ENCODE results near the gene CACNA1G. TPM values are rescaled to one million over a fixed set of nuclear protein-coding genes. Genes with fewer than 3 reads are reported as not detected.
A peak's percentile ranks its signal among the peaks of the same experiment; 100 is the strongest.

CACNA1G gene
- total RNA-seq, 1 experiment from 2014 or later, result 0.04 TPM

DNA sequence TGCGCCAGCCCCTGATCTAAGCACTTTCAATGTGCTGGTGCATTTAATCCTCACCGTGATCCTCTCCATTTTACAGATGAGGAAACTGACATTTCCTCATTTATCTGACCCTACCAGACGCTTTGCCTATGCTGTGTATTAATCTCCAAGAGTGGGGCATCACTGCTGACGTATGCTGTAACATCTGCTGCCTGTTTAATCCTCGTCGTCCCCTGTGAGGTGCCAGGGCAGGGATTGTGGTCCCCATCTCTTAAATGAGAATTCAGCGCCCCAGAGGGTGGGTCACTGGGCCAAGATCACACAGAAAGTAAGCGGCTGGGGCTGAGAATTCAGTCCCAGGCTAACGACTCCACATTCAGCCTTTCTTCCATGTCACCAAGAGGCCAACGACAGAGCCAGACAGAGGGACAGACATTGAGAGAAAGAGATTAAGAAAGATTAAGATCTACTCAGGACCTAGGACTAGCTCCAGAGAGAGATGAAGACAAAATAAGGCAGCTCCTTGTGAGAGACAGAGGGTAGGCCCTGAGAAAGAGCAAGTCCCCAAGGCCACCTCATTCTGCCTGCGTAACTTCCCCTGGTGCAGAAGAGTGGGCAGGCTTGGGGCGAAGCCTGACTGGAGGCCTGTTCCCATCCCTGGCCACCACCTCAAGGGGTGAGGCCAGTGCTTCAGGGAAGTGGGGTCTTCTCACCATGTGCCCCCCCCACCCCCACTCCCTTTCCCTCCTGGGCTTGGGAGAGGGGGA lies 13.5 kb downstream of the CACNA1G start:
- H2AFZ ChIP-seq (ENCODE audit: low read length), result no peak overlapping the region
- DNase-seq (no peak), ATAC-seq (no peak)
- H3K4me2 ChIP-seq (ENCODE audit: low read length), result no peak overlapping the region
- H3K36me3 ChIP-seq (ENCODE audit: low read depth, low read length), result no peaks in the 10 kb centered on the region
- ChIA-PET POLR2A (ENCODE audit: unreplicated experiment) (interaction anchor here (0.6 kb wide), 2 partner anchors 271 to 919 kb away, joined by 3 to 7 read pairs; no protein-coding TSS in a partner anchor), CTCF (interaction anchor here (0.6 kb wide), 1 partner anchor 13 kb away, joined by 3 read pairs; the partner anchor contains the start of gene CACNA1G)
- no peaks in the 10 kb centered on the region for H3K27me3 ChIP-seq (ENCODE audit: low read length)
- H3K9me2 ChIP-seq (replicated peaks; ENCODE audit: low read length), result no peaks in the 10 kb centered on the region
- no peaks in the 10 kb centered on the region for H3F3A ChIP-seq (ENCODE audit: low read length, unreplicated experiment)
- no peaks in the 10 kb centered on the region for H4K20me1 ChIP-seq (ENCODE audit: low read length)
- H3K4me1 ChIP-seq (ENCODE audit: insufficient read depth, low read length), result no peaks in the 10 kb centered on the region
- intact Hi-C loops (cut with micrococcal nuclease), result no loop called here
- no peaks in the 10 kb centered on the region for H3K79me2 ChIP-seq (ENCODE audit: low read length)
- H3K4me3 ChIP-seq (ENCODE audit: low read length), result no peak overlapping the region
- no TSS peak for BruUV-seq (replicated peaks)
- H3K9me3 ChIP-seq (ENCODE audit: low read length), result no peaks in the 10 kb centered on the region
- no peak overlapping the region for H3K27ac ChIP-seq (ENCODE audit: low read length)
- no peak overlapping the region for H3K9ac ChIP-seq (ENCODE audit: low read length)
- no peak for TF ChIP-seq EZH2phosphoT487 (IDR thresholded peaks at IDR 0.05; ENCODE audit: borderline replicate concordance, low read length)
- TF ChIP-seq CTCF (conservative IDR thresholded peaks at IDR 0.05; ENCODE audit: low read depth, low read length), result no peak
- no peak for TF ChIP-seq EZH2 (IDR thresholded peaks at IDR 0.05; ENCODE audit: low read length, unreplicated experiment)

GRCh38 chr17:50575581-50576210 lies 15.2 kb downstream of the CACNA1G start:
- ChIA-PET CTCF (no interaction called here), POLR2A (ENCODE audit: unreplicated experiment) (no interaction called here)
- intact Hi-C loops (cut with micrococcal nuclease), result no loop called here
- Histone ChIP-seq H3F3A (ENCODE audit: low read length, unreplicated experiment) (no peaks in the 10 kb centered on the region), H2AFZ (ENCODE audit: low read length) (no peak overlapping the region), H3K4me1 (ENCODE audit: insufficient read depth, low read length) (no peaks in the 10 kb centered on the region), H3K9ac (ENCODE audit: low read length) (no peak overlapping the region), H3K79me2 (ENCODE audit: low read length) (no peaks in the 10 kb centered on the region), H4K20me1 (ENCODE audit: low read length) (no peaks in the 10 kb centered on the region), H3K4me3 (ENCODE audit: low read length) (no peak overlapping the region), H3K36me3 (ENCODE audit: low read depth, low read length) (no peaks in the 10 kb centered on the region), H3K4me2 (ENCODE audit: low read length) (no peak overlapping the region), H3K27me3 (ENCODE audit: low read length) (no peaks in the 10 kb centered on the region), H3K9me2 (replicated peaks; ENCODE audit: low read length) (no peaks in the 10 kb centered on the region), H3K27ac (ENCODE audit: low read length) (no peak overlapping the region), H3K9me3 (ENCODE audit: low read length) (no peaks in the 10 kb centered on the region)
- TF ChIP-seq EZH2 (IDR thresholded peaks at IDR 0.05; ENCODE audit: low read length, unreplicated experiment) (no peak), CTCF (conservative IDR thresholded peaks at IDR 0.05; ENCODE audit: low read depth, low read length) (peak; percentile 37; the same call in 1 of the 2 replicates), EZH2phosphoT487 (IDR thresholded peaks at IDR 0.05; ENCODE audit: borderline replicate concordance, low read length) (no peak)
- no peak for ATAC-seq
- DNase-seq, result no peak
- BruUV-seq (replicated peaks), result no TSS peak

DNA sequence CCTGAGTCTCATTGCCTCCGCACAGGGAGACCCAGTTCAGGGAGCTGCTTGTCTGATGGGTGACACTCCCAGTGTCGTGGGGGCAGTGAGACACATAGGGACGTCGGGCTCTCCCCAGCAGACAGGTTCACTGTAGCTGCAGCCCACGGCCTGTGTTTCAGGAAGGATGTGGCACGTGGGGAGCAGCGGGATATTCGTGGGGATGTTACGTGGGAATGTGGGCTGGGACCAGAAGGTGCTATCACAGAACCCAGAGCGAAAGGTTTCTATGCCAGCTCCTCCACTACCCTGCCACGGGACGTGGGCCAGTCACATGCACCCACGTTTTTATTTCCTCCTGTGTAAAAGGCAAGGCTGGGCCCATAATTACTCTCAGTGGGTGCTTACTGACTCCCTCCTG lies 16.3 kb downstream of the CACNA1G start:
- no peak for TF ChIP-seq EZH2phosphoT487 (IDR thresholded peaks at IDR 0.05; ENCODE audit: borderline replicate concordance, low read length)
- no peak for TF ChIP-seq CTCF (conservative IDR thresholded peaks at IDR 0.05; ENCODE audit: low read depth, low read length)
- TF ChIP-seq EZH2 (IDR thresholded peaks at IDR 0.05; ENCODE audit: low read length, unreplicated experiment), result no peak
- Histone ChIP-seq H3K4me3 (ENCODE audit: low read length) (no peak overlapping the region), H2AFZ (ENCODE audit: low read length) (no peak overlapping the region), H3K9me2 (replicated peaks; ENCODE audit: low read length) (no peaks in the 10 kb centered on the region), H3K4me2 (ENCODE audit: low read length) (no peak overlapping the region), H3K27me3 (ENCODE audit: low read length) (no peaks in the 10 kb centered on the region), H3K36me3 (ENCODE audit: low read depth, low read length) (no peaks in the 10 kb centered on the region), H3K9me3 (ENCODE audit: low read length) (no peaks in the 10 kb centered on the region), H3K4me1 (ENCODE audit: insufficient read depth, low read length) (no peaks in the 10 kb centered on the region), H3F3A (ENCODE audit: low read length, unreplicated experiment) (no peaks in the 10 kb centered on the region), H3K27ac (ENCODE audit: low read length) (no peak overlapping the region), H4K20me1 (ENCODE audit: low read length) (no peaks in the 10 kb centered on the region), H3K9ac (ENCODE audit: low read length) (no peak overlapping the region), H3K79me2 (ENCODE audit: low read length) (no peaks in the 10 kb centered on the region)
- DNase-seq (no peak), ATAC-seq (no peak)
- ChIA-PET CTCF (no interaction called here), POLR2A (ENCODE audit: unreplicated experiment) (no interaction called here)
- intact Hi-C loops (cut with micrococcal nuclease), result no loop called here
- no TSS peak for BruUV-seq (replicated peaks)

Data from PC-3 (cell line).